ENCODE results near the gene GALNT9. TPM values are rescaled to one million over a fixed set of nuclear protein-coding genes. Genes with fewer than 3 reads are reported as not detected.

Gene GALNT9
- total and polyA plus RNA-seq, 2 experiments from 2014 or later, result 0.33 to 1.4 TPM

GRCh38 chr12:132251310-132251709 is 78.1 kb downstream of the GALNT9 start:
- H3F3A ChIP-seq (ENCODE audit: insufficient read depth), result 0 out of 2 replicates have a peak, but pooled peaks cover 6% of the 10 kb centered on the region
- 50 to 51% methylated on average over 18 of the region's 18 CpGs for WGBS, 2 experiments (ENCODE audit: low coverage in 1 of 2, low lambda C conversion rate in 2 of 2, missing lambda C conversion rate in 2 of 2)
- TF ChIP-seq EZH2 (IDR thresholded peaks at IDR 0.05; ENCODE audit: insufficient read depth, poor library complexity, severe bottlenecking) (no peak), EZH2phosphoT487 (IDR thresholded peaks at IDR 0.05; ENCODE audit: insufficient read depth, low read depth) (no peak)
- H3K27ac ChIP-seq, result no peak overlapping the region
- in situ Hi-C loops (cut with MboI), result no loop called here
- no peaks in the 10 kb centered on the region for H3K79me2 ChIP-seq (ENCODE audit: insufficient read depth)
- no peak for DNase-seq
- H4K20me1 ChIP-seq (ENCODE audit: insufficient read depth), result no peaks in the 10 kb centered on the region
- H3K4me1 ChIP-seq (ENCODE audit: insufficient read depth), result no peaks in the 10 kb centered on the region
- no peak overlapping the region for H2AFZ ChIP-seq
- peaks cover 20% of the 10 kb centered on the region for H3K27me3 ChIP-seq (replicated peaks; ENCODE audit: insufficient read depth)
- no peak overlapping the region for H3K4me3 ChIP-seq
- no peaks in the 10 kb centered on the region for H3K36me3 ChIP-seq (ENCODE audit: low read depth)
- no peak overlapping the region for H3K9ac ChIP-seq
- H3K9me2 ChIP-seq (ENCODE audit: insufficient read depth), result no peaks in the 10 kb centered on the region
- H3K9me3 ChIP-seq (ENCODE audit: low read depth), result no peaks in the 10 kb centered on the region
- no peak overlapping the region for H3K4me2 ChIP-seq (ENCODE audit: unreplicated experiment)

- no peak overlapping the region for H3K4me3 ChIP-seq
- H3K79me2 ChIP-seq (ENCODE audit: insufficient read depth), result no peaks in the 10 kb centered on the region
- H4K20me1 ChIP-seq (ENCODE audit: insufficient read depth), result no peaks in the 10 kb centered on the region
- H2AFZ ChIP-seq, result no peak overlapping the region
- no peak overlapping the region for H3K27ac ChIP-seq
- H3K36me3 ChIP-seq (ENCODE audit: low read depth), result no peaks in the 10 kb centered on the region
- no peak overlapping the region for H3K4me2 ChIP-seq (ENCODE audit: unreplicated experiment)
- in situ Hi-C loops (cut with MboI), result no loop called here
- TF ChIP-seq EZH2 (IDR thresholded peaks at IDR 0.05; ENCODE audit: insufficient read depth, poor library complexity, severe bottlenecking) (no peak), EZH2phosphoT487 (IDR thresholded peaks at IDR 0.05; ENCODE audit: insufficient read depth, low read depth) (no peak)
- peaks cover 20% of the 10 kb centered on the region for H3K27me3 ChIP-seq (replicated peaks; ENCODE audit: insufficient read depth)
- WGBS, 2 experiments (ENCODE audit: low coverage in 1 of 2, low lambda C conversion rate in 2 of 2, missing lambda C conversion rate in 2 of 2), result 75 to 79% methylated on average over 33 of the region's 33 CpGs
- DNase-seq, result no peak
- no peak overlapping the region for H3K9ac ChIP-seq
- no peaks in the 10 kb centered on the region for H3K9me3 ChIP-seq (ENCODE audit: low read depth)
- 0 out of 2 replicates have a peak, but pooled peaks cover 6% of the 10 kb centered on the region for H3F3A ChIP-seq (ENCODE audit: insufficient read depth)
- H3K4me1 ChIP-seq (ENCODE audit: insufficient read depth), result no peaks in the 10 kb centered on the region
- H3K9me2 ChIP-seq (ENCODE audit: insufficient read depth), result no peaks in the 10 kb centered on the region
Measured at GRCh38 chr12:132250707-132251106, 78.7 kb downstream of the GALNT9 start.

- Histone ChIP-seq H3K36me3 (ENCODE audit: low read depth) (no peaks in the 10 kb centered on the region), H3K9me2 (ENCODE audit: insufficient read depth) (no peaks in the 10 kb centered on the region), H3K9me3 (ENCODE audit: low read depth) (no peaks in the 10 kb centered on the region), H3K4me3 (no peak overlapping the region), H3K4me2 (ENCODE audit: unreplicated experiment) (no peak overlapping the region), H3K27ac (no peak overlapping the region), H3K27me3 (replicated peaks; ENCODE audit: insufficient read depth) (peaks cover 14% of the 10 kb centered on the region), H4K20me1 (ENCODE audit: insufficient read depth) (no peaks in the 10 kb centered on the region), H2AFZ (no peak overlapping the region), H3F3A (ENCODE audit: insufficient read depth) (0 out of 2 replicates have a peak, but pooled peaks cover 6% of the 10 kb centered on the region), H3K4me1 (ENCODE audit: insufficient read depth) (no peaks in the 10 kb centered on the region), H3K9ac (no peak overlapping the region), H3K79me2 (ENCODE audit: insufficient read depth) (no peaks in the 10 kb centered on the region)
- 72 to 73% methylated on average over 31 to 39 of the region's 39 CpGs for WGBS, 2 experiments (ENCODE audit: low coverage in 1 of 2, low lambda C conversion rate in 2 of 2, missing lambda C conversion rate in 2 of 2)
- in situ Hi-C loops (cut with MboI), result no loop called here
- TF ChIP-seq EZH2phosphoT487 (IDR thresholded peaks at IDR 0.05; ENCODE audit: insufficient read depth, low read depth) (no peak), EZH2 (IDR thresholded peaks at IDR 0.05; ENCODE audit: insufficient read depth, poor library complexity, severe bottlenecking) (no peak)
- no peak for DNase-seq
Measured at GRCh38 chr12:132249689-132250478, 79.5 kb downstream of the GALNT9 start.

GRCh38 chr12:132248453-132249167 is 80.8 kb downstream of the GALNT9 start:
- no peak for TF ChIP-seq EZH2 (IDR thresholded peaks at IDR 0.05; ENCODE audit: insufficient read depth, poor library complexity, severe bottlenecking)
- in situ Hi-C loops (cut with MboI), result no loop called here
- no peaks in the 10 kb centered on the region for H3K36me3 ChIP-seq (ENCODE audit: low read depth)
- H3K79me2 ChIP-seq (ENCODE audit: insufficient read depth), result no peaks in the 10 kb centered on the region
- DNase-seq, result peak; percentile 89
- peaks cover 6% of the 10 kb centered on the region for H3K27me3 ChIP-seq (replicated peaks; ENCODE audit: insufficient read depth)
- 0 out of 2 replicates have a peak, but pooled peaks cover 6% of the 10 kb centered on the region for H3F3A ChIP-seq (ENCODE audit: insufficient read depth)
- WGBS, 2 experiments (ENCODE audit: low coverage in 1 of 2, low lambda C conversion rate in 2 of 2, missing lambda C conversion rate in 2 of 2), result 22 to 29% methylated on average over 16 of the region's 16 CpGs
- H3K9ac ChIP-seq, result no peak overlapping the region
- H4K20me1 ChIP-seq (ENCODE audit: insufficient read depth), result no peaks in the 10 kb centered on the region
- peak overlapping the region; percentile 24 for H3K4me2 ChIP-seq (ENCODE audit: unreplicated experiment)
- no peak overlapping the region for H3K4me3 ChIP-seq
- H3K4me1 ChIP-seq (ENCODE audit: insufficient read depth), result no peaks in the 10 kb centered on the region
- no peak overlapping the region for H2AFZ ChIP-seq
- H3K9me2 ChIP-seq (ENCODE audit: insufficient read depth), result no peaks in the 10 kb centered on the region
- no peak overlapping the region for H3K27ac ChIP-seq
- H3K9me3 ChIP-seq (ENCODE audit: low read depth), result no peaks in the 10 kb centered on the region
